Rectal smooth muscle tissue (tissue), 1 donor: ENCODE results near the gene FLRT2.

ENCODE experiments used
- H3K27ac ChIP-seq: one replicate; pipeline ENCODE4 v1.7.0; 2013; ENCODE audit warnings: low read depth, low read length, inconsistent platforms
- H3K27me3 ChIP-seq: one replicate; pipeline ENCODE4 v1.7.0; 2013; ENCODE audit warnings: low read length; ENCODE audit not compliant: control insufficient read depth, insufficient read depth
- H3K36me3 ChIP-seq: one replicate; pipeline ENCODE4 v1.7.0; 2013; ENCODE audit warnings: low read length; ENCODE audit not compliant: control insufficient read depth, insufficient read depth
- H3K4me1 ChIP-seq: one replicate; pipeline ENCODE4 v1.7.0; 2013; ENCODE audit warnings: low read length; ENCODE audit not compliant: control insufficient read depth, insufficient read depth
- H3K4me3 ChIP-seq: one replicate; pipeline ENCODE4 v1.7.0; 2013; ENCODE audit warnings: low read length
- H3K9ac ChIP-seq: one replicate; pipeline ENCODE4 v1.7.0; 2013; ENCODE audit warnings: low read length

FLRT2 gene

DNA sequence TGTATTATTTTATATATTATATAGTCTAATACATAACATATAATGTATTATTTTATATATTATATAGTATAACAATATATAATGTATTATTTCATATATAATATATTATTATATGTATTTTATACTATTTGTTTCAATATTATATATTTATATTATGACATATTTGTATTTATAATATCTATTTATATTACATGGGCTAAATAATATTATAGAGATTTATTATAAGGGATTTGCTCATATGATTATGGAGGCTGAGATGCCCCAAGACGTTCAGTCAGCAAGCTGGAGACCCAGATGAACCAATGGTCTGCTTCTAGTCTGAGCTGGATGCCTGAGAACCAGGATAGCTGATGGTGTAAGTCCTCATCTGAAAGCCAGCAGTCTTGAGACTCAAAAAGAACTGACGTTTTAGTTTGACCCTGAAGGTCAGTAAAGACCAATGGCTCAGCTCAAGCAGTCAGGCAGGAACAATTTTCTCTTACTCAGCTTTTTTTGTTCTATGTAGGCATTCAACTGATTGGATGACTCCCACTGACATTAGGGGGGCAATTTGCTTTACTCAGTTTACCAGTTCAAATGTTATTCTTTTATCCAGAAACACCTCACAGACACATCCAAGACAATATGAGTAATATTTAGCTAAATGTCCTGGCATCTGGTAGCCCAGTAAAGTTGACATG, 130.4 kb downstream of the FLRT2 start:
- Histone ChIP-seq H3K27ac (no peak overlapping the region), H3K27me3 (no peaks in the 10 kb centered on the region), H3K9ac (no peak overlapping the region), H3K4me1 (no peaks in the 10 kb centered on the region), H3K4me3 (no peak overlapping the region), H3K36me3 (no peaks in the 10 kb centered on the region)

GRCh38 chr14:85662096-85662495, 132.2 kb downstream of the FLRT2 start:
- H3K4me3 ChIP-seq = no peak overlapping the region
- no peak overlapping the region for H3K27ac ChIP-seq
- no peaks in the 10 kb centered on the region for H3K4me1 ChIP-seq
- H3K9ac ChIP-seq = no peak overlapping the region
- H3K36me3 ChIP-seq = no peaks in the 10 kb centered on the region
- no peaks in the 10 kb centered on the region for H3K27me3 ChIP-seq

DNA sequence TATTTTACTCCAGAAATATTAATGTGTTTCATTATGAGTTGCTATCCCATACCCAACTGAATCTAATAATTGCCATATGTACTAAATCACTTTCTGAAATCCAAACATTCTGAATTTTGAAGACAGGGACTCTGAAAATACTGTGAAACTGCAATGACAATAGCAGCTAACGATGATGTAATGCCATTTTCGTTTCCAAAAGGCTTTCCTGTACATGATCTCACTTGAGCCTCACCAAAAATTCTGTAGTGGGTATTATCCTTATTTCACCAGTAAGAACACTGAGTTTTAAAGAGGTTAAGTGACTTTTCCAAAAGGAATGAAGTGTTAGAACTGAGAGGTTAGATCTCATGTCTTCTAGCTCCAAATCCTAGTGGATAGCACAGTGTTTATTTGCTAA, 133.3 kb downstream of the FLRT2 start:
- H3K4me1 ChIP-seq = no peaks in the 10 kb centered on the region
- no peak overlapping the region for H3K27ac ChIP-seq
- no peak overlapping the region for H3K9ac ChIP-seq
- H3K36me3 ChIP-seq = no peaks in the 10 kb centered on the region
- H3K4me3 ChIP-seq = no peak overlapping the region
- H3K27me3 ChIP-seq = no peaks in the 10 kb centered on the region

DNA sequence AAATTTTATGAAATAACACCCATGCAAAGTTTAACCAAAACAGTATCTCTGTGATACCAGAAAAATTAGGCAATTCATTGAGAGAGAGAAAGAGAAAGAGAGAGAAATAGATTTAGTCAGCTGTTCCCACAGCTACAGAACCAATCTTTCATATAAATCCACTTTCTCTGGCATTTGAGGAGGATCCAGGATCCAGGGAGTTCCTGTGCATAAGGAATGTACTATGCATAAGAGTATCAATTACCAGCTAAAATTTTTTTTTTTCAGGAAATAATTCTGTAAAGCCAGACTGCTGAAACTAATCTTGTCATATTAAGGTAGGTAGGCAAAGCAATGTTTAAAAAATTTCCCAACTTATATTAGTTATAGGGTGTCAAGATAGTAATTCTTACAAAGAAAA, 133.7 kb downstream of the FLRT2 start:
- Histone ChIP-seq H3K27ac (no peak overlapping the region), H3K9ac (no peak overlapping the region), H3K4me3 (no peak overlapping the region), H3K4me1 (no peaks in the 10 kb centered on the region), H3K27me3 (no peaks in the 10 kb centered on the region), H3K36me3 (no peaks in the 10 kb centered on the region)

- Histone ChIP-seq H3K9ac (no peak overlapping the region), H3K27me3 (no peaks in the 10 kb centered on the region), H3K27ac (no peak overlapping the region), H3K4me3 (no peak overlapping the region), H3K4me1 (no peaks in the 10 kb centered on the region), H3K36me3 (no peaks in the 10 kb centered on the region)
Measured at GRCh38 chr14:85675957-85676356, 146.0 kb downstream of the FLRT2 start.

DNA sequence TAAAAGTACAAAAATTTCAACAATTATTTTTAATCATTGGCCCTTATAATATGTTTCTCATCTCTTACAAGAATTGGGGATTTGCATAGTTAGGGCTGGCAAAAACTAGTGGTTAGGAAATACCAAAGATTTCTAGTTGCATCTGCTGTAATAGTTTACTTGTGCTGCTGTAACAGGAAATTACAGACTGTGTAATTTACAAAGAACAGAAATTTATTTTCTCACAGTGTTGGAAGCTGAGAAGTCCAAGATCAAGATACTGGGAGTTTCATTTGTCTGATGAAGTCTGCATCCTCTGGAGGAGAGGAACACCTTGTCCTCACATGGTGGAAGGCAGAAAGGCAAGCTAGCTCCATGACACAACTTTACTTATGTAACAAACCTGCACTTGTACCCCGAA, 157.0 kb downstream of the FLRT2 start:
- H3K27me3 ChIP-seq = no peaks in the 10 kb centered on the region
- no peak overlapping the region for H3K9ac ChIP-seq
- no peak overlapping the region for H3K27ac ChIP-seq
- no peak overlapping the region for H3K4me3 ChIP-seq
- no peaks in the 10 kb centered on the region for H3K36me3 ChIP-seq
- H3K4me1 ChIP-seq = no peaks in the 10 kb centered on the region

GRCh38 chr14:85687456-85687855, 157.5 kb downstream of the FLRT2 start:
- Histone ChIP-seq H3K4me1 (no peaks in the 10 kb centered on the region), H3K27me3 (no peaks in the 10 kb centered on the region), H3K9ac (no peak overlapping the region), H3K27ac (no peak overlapping the region), H3K4me3 (no peak overlapping the region), H3K36me3 (no peaks in the 10 kb centered on the region)

DNA sequence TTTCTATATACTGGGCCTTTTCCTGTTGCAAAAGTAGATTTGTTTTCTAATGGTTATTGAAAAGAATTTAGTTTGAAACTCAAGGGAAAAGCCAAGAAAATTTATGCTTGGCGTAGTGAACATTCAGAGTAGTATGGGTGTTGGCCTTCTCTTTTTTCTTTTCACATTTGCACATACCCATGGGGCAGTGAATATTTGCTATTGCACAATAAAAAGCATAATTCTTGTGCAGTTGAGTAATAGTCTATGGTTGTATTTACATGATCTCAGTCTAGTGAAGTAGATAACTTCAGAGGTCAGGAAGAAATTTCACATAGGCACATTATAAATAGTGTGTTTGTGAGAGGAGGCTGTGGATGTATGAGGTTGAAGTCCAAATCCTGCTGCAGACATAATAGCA, 158.1 kb downstream of the FLRT2 start:
- H3K27ac ChIP-seq = no peak overlapping the region
- no peak overlapping the region for H3K4me3 ChIP-seq
- H3K9ac ChIP-seq = no peak overlapping the region
- H3K27me3 ChIP-seq = no peaks in the 10 kb centered on the region
- no peaks in the 10 kb centered on the region for H3K36me3 ChIP-seq
- no peaks in the 10 kb centered on the region for H3K4me1 ChIP-seq

GRCh38 chr14:85695300-85695699, 165.4 kb downstream of the FLRT2 start:
- Histone ChIP-seq H3K27ac (no peak overlapping the region), H3K27me3 (no peaks in the 10 kb centered on the region), H3K4me3 (no peak overlapping the region), H3K36me3 (no peaks in the 10 kb centered on the region), H3K9ac (no peak overlapping the region), H3K4me1 (no peaks in the 10 kb centered on the region)

DNA sequence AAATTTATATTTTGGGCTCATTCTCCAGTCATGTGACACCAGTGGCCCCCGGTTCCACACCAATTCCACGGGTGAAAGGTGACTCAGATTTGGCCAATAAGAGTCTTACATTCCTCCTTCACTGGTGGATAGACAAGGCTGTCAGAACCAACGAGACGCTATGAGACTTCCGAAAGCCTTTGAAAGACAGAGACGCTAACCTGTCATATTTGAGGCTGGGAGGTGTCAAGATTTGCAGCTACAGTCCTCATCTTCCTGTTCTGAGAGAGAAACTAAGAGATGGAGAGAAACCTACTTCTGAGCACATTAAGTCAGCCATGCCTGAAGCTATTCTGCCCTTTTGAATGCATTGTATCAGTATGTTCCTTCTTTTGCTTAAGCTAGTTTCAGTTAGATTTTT, 171.2 kb downstream of the FLRT2 start:
- no peak overlapping the region for H3K9ac ChIP-seq
- no peak overlapping the region for H3K4me3 ChIP-seq
- no peaks in the 10 kb centered on the region for H3K36me3 ChIP-seq
- H3K27ac ChIP-seq = no peak overlapping the region
- H3K4me1 ChIP-seq = no peaks in the 10 kb centered on the region
- H3K27me3 ChIP-seq = no peaks in the 10 kb centered on the region

DNA sequence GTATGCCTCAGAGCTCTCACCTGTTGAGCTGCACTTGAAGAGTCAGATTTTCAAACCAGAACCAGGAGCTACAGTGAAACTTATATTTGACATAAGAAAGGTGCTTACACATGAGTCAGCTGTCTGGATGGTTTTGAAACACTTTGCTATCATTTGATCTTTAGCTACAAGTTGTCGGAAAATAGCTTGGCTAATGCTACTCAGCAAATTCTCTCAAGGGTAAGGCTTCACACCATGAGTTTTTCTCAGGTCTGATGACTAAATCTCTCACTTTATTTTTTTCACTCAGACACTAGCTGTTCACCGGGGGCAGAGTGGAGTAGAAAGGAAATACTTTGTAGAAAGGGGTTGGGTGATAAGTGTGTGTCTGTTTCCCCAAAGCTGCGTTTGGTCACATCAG, 171.8 kb downstream of the FLRT2 start:
- Histone ChIP-seq H3K36me3 (no peaks in the 10 kb centered on the region), H3K4me1 (no peaks in the 10 kb centered on the region), H3K9ac (no peak overlapping the region), H3K4me3 (no peak overlapping the region), H3K27ac (no peak overlapping the region), H3K27me3 (no peaks in the 10 kb centered on the region)

- no peak overlapping the region for H3K4me3 ChIP-seq
- no peaks in the 10 kb centered on the region for H3K36me3 ChIP-seq
- H3K27me3 ChIP-seq = no peaks in the 10 kb centered on the region
- no peak overlapping the region for H3K9ac ChIP-seq
- no peaks in the 10 kb centered on the region for H3K4me1 ChIP-seq
- H3K27ac ChIP-seq = no peak overlapping the region
Measured at GRCh38 chr14:85702191-85702590, 172.2 kb downstream of the FLRT2 start.

GRCh38 chr14:85702997-85703396, 173.1 kb downstream of the FLRT2 start:
- H3K36me3 ChIP-seq = no peaks in the 10 kb centered on the region
- H3K27me3 ChIP-seq = no peaks in the 10 kb centered on the region
- no peak overlapping the region for H3K4me3 ChIP-seq
- no peak overlapping the region for H3K27ac ChIP-seq
- no peaks in the 10 kb centered on the region for H3K4me1 ChIP-seq
- no peak overlapping the region for H3K9ac ChIP-seq
